DOHH2 (cell line): Measurements from ENCODE around the gene GGT7.

Experiments used
- H3F3A ChIP-seq: fragments of 200-600 bp; sonication (generic), shearing (Covaris generic); 2 replicates; pipeline ENCODE4 v1.6.0; 2016; ENCODE audit warnings: antibody characterized with exemption, mild to moderate bottlenecking; ENCODE audit not compliant: control insufficient read depth, insufficient read depth
- H3K27ac ChIP-seq: fragments of 200-600 bp; sonication (generic); 2 replicates; pipeline ENCODE4 v1.5.1; 2014; ENCODE audit warnings: low read depth, mild to moderate bottlenecking, low read length, moderate library complexity
- H3K27me3 ChIP-seq: fragments of 200-600 bp; sonication (generic); 2 replicates; pipeline ENCODE4 v1.6.1; 2014; ENCODE audit warnings: mild to moderate bottlenecking, low read length, mixed read lengths; ENCODE audit not compliant: control insufficient read depth
- H3K36me3 ChIP-seq: fragments of 200-600 bp; sonication (generic); 2 replicates; pipeline ENCODE4 v1.6.1; 2014; ENCODE audit warnings: mild to moderate bottlenecking, low read length, moderate library complexity, mixed read lengths; ENCODE audit not compliant: control insufficient read depth
- H3K4me1 ChIP-seq: fragments of 200-600 bp; sonication (generic); 2 replicates; pipeline ENCODE4 v1.6.1; 2014; ENCODE audit warnings: mild to moderate bottlenecking, low read length, mixed read lengths; ENCODE audit not compliant: control insufficient read depth
- H3K4me2 ChIP-seq: fragments of 200-600 bp; sonication (generic); 2 replicates; pipeline ENCODE4 v1.6.0; 2014; ENCODE audit warnings: mild to moderate bottlenecking, low read length, moderate library complexity
- H3K4me3 ChIP-seq: fragments of 200-600 bp; sonication (generic); 2 replicates; pipeline ENCODE4 v1.5.1; 2014; ENCODE audit warnings: mild to moderate bottlenecking, low read length, mixed read lengths
- H3K79me2 ChIP-seq: fragments of 200-600 bp; sonication (generic); 2 replicates; pipeline ENCODE4 v1.6.1; 2014; ENCODE audit warnings: mild to moderate bottlenecking, low read length, mixed read lengths; ENCODE audit not compliant: control insufficient read depth
- H3K9me2 ChIP-seq: fragments of 200-600 bp; sonication (generic); replicated peaks from 2 replicates; pipeline ENCODE4 v1.6.1; 2014; ENCODE audit warnings: mild to moderate bottlenecking, low read length, mixed read lengths; ENCODE audit not compliant: control insufficient read depth
- H3K9me3 ChIP-seq: fragments of 200-600 bp; sonication (generic); 2 replicates; pipeline ENCODE4 v1.6.1; 2014; ENCODE audit warnings: antibody characterized with exemption, low read length, mixed read lengths; ENCODE audit not compliant: control insufficient read depth, insufficient read depth
- H4K20me1 ChIP-seq: fragments of 200-600 bp; sonication (generic); 2 replicates; pipeline ENCODE4 v1.6.0; 2014; ENCODE audit warnings: low read depth, mild to moderate bottlenecking, antibody characterized with exemption, low read length, moderate library complexity; ENCODE audit not compliant: control insufficient read depth, insufficient read depth
- CTCF ChIP-seq: fragments of 200-600 bp; sonication (generic); IDR thresholded peaks from one replicate; pipeline ENCODE4 v1.5.1; 2014; ENCODE audit warnings: antibody characterized with exemption, mild to moderate bottlenecking, low read depth, low read length; ENCODE audit not compliant: poor library complexity, severe bottlenecking
- EZH2phosphoT487 ChIP-seq: fragments of 200-600 bp; sonication (generic); IDR thresholded peaks from 2 replicates; pipeline ENCODE4 v1.6.1; 2017; ENCODE audit warnings: borderline replicate concordance, mild to moderate bottlenecking, antibody characterized with exemption, low read length, moderate library complexity, mixed read lengths

Gene GGT7

GRCh38 chr20:34864216-34864615 lies 8.4 kb downstream of the GGT7 start:
- H3K4me2 ChIP-seq = no peak overlapping the region

GRCh38 chr20:34863421-34863965 lies 9.2 kb downstream of the GGT7 start:
- peaks cover 3% of the 10 kb centered on the region; the same call in 1 of the 2 replicates for H3K27me3 ChIP-seq
- no peak overlapping the region for H3K27ac ChIP-seq
- no peak overlapping the region for H3K4me2 ChIP-seq
- H3K9me3 ChIP-seq = no peaks in the 10 kb centered on the region
- H3K4me3 ChIP-seq = no peak overlapping the region
- no peaks in the 10 kb centered on the region for H3K9me2 ChIP-seq
- H3K4me1 ChIP-seq = no peaks in the 10 kb centered on the region
- H3K79me2 ChIP-seq = no peaks in the 10 kb centered on the region
- no peaks in the 10 kb centered on the region for H3K36me3 ChIP-seq
- H3F3A ChIP-seq = no peaks in the 10 kb centered on the region
- TF ChIP-seq CTCF = no peak
- no peak for TF ChIP-seq EZH2phosphoT487
- H4K20me1 ChIP-seq = no peaks in the 10 kb centered on the region

More at GRCh38 chr20:34864216-34864615, 8.4 kb downstream of the GGT7 start:
- Histone ChIP-seq H3K9me3 (no peaks in the 10 kb centered on the region), H3F3A (no peaks in the 10 kb centered on the region), H3K4me1 (no peaks in the 10 kb centered on the region), H4K20me1 (no peaks in the 10 kb centered on the region), H3K4me3 (no peak overlapping the region), H3K79me2 (no peaks in the 10 kb centered on the region), H3K9me2 (no peaks in the 10 kb centered on the region), H3K36me3 (no peaks in the 10 kb centered on the region), H3K27ac (no peak overlapping the region), H3K27me3 (peaks cover 6% of the 10 kb centered on the region; the same call in 1 of the 2 replicates)
- TF ChIP-seq EZH2phosphoT487 = no peak

GRCh38 chr20:34862724-34863123 lies 9.9 kb downstream of the GGT7 start:
- H3K27ac ChIP-seq = no peak overlapping the region
- no peaks in the 10 kb centered on the region for H3K9me2 ChIP-seq
- H3K4me2 ChIP-seq = no peak overlapping the region
- no peak overlapping the region for H3K4me3 ChIP-seq
- H4K20me1 ChIP-seq = no peaks in the 10 kb centered on the region
- H3K36me3 ChIP-seq = no peaks in the 10 kb centered on the region
- H3K27me3 ChIP-seq = 0 out of 2 replicates have a peak, but pooled peaks cover 3% of the 10 kb centered on the region
- no peaks in the 10 kb centered on the region for H3K9me3 ChIP-seq
- no peaks in the 10 kb centered on the region for H3K4me1 ChIP-seq
- H3K79me2 ChIP-seq = no peaks in the 10 kb centered on the region
- no peaks in the 10 kb centered on the region for H3F3A ChIP-seq
- TF ChIP-seq CTCF (no peak), EZH2phosphoT487 (no peak)

- no peaks in the 10 kb centered on the region for H3K9me2 ChIP-seq
- no peak for TF ChIP-seq EZH2phosphoT487
- TF ChIP-seq CTCF = no peak
- no peaks in the 10 kb centered on the region for H3K9me3 ChIP-seq
- H3K4me1 ChIP-seq = no peaks in the 10 kb centered on the region
- 0 out of 2 replicates have a peak, but pooled peaks cover 3% of the 10 kb centered on the region for H3K27me3 ChIP-seq
- no peak overlapping the region for H3K4me2 ChIP-seq
- no peaks in the 10 kb centered on the region for H3K79me2 ChIP-seq
- H3K36me3 ChIP-seq = no peaks in the 10 kb centered on the region
- no peak overlapping the region for H3K4me3 ChIP-seq
- H3F3A ChIP-seq = no peaks in the 10 kb centered on the region
- H3K27ac ChIP-seq = no peak overlapping the region
- no peaks in the 10 kb centered on the region for H4K20me1 ChIP-seq
Observed at GRCh38 chr20:34861386-34862084, 11.1 kb downstream of the GGT7 start.
